K562 (cell line): ENCODE data around the gene RBKS. TPM values are rescaled to one million over a fixed set of nuclear protein-coding genes. Genes with fewer than 3 reads are reported as not detected.

Experiments
- ATAC-seq: fragments of 200-7000 bp; cut with Tn5 transposase; 3 replicates; pipeline ENCODE4 v1.9.1; 2020; ENCODE audit warnings: moderate library complexity
- BruUV-seq: library from RNA; stranded (reverse); fragments of 400-500 nt; replicated peaks from 2 replicates; lab custom pipeline; 2021; lab: Mats Ljungman, UMichigan
- CTCF ChIA-PET: fragments of 300-600 bp; formaldehyde crosslinking; extraction: SDS; loops from one replicate; lab custom pipeline; 2021; ENCODE audit warnings: low intra/inter-chr PET ratio; lab: Yijun Ruan, JAX
- POLR2A ChIA-PET: fragments of 300-600, 350-650 bp; sonication (Branson Sonifier 250); formaldehyde crosslinking; extraction: SDS; loops from one replicate; lab custom pipeline; 2021; ENCODE audit warnings: antibody characterized with exemption, inconsistent platforms; lab: Yijun Ruan, JAX
- DNase-seq, 4 experiments: peaks; one replicate each; pipeline versions ENCODE4 v3.0.0 to v3.0.0-alpha.2; 2011 to 2018; ENCODE audit warnings: low spot score in 3 of 4, mixed read lengths in 3 of 4; ENCODE audit errors: extremely low read depth in 1 of 4
- FAIRE-seq: peaks from 2 replicates; lab custom pipeline; 2011; peaks lifted over from hg19 to GRCh38; lab: Jason Lieb, UNC
- H2AFZ ChIP-seq: 2 replicates; pipeline ENCODE4 v1.6.0; 2011; ENCODE audit warnings: low read depth, low read length, control low read depth, inconsistent platforms
- H3K27ac ChIP-seq: fragments of 200-600 bp; 3 replicates; pipeline ENCODE4 v1.8.0; 2011; ENCODE audit warnings: low read depth, mild to moderate bottlenecking, control low read depth, inconsistent platforms, low read length, moderate library complexity, mixed read lengths; ENCODE audit errors: extremely low read depth
- H3K27me3 ChIP-seq, 2 experiments: fragments of 300-600 bp in 1 of 2; 2 replicates in 1 of 2; 3 replicates in 1 of 2; pipeline versions ENCODE4 v1.6.0 to v1.8.0; 2011; ENCODE audit warnings: inconsistent platforms in 2 of 2, low read length in 2 of 2, mild to moderate bottlenecking in 1 of 2, mixed read lengths in 1 of 2, moderate library complexity in 1 of 2; ENCODE audit not compliant: control insufficient read depth in 2 of 2, insufficient read depth in 2 of 2
- H3K36me3 ChIP-seq: fragments of 300-600 bp; 3 replicates; pipeline ENCODE4 v1.8.0; 2011; ENCODE audit warnings: mild to moderate bottlenecking, low read length, inconsistent platforms; ENCODE audit not compliant: control insufficient read depth, insufficient read depth
- H3K4me1 ChIP-seq, 2 experiments: fragments of 200-600 bp in 1 of 2; replicated peaks in 1 of 2; 2 replicates in 1 of 2; 3 replicates in 1 of 2; pipeline versions ENCODE4 v1.5.1 to v1.8.0; 2011; ENCODE audit warnings: inconsistent platforms in 2 of 2, low read length in 2 of 2, mild to moderate bottlenecking in 1 of 2, mixed read lengths in 1 of 2, moderate library complexity in 1 of 2; ENCODE audit not compliant: control insufficient read depth in 2 of 2, insufficient read depth in 2 of 2
- H3K4me2 ChIP-seq: 2 replicates; pipeline ENCODE4 v1.6.1; 2011; ENCODE audit warnings: low read length, control low read depth, inconsistent platforms, mixed read lengths; ENCODE audit not compliant: insufficient read depth
- H3K4me3 ChIP-seq: fragments of 200-600 bp; sonication (generic), shearing (Covaris generic); 2 replicates; pipeline ENCODE4 v1.5.1; 2016; ENCODE audit warnings: control low read depth, inconsistent platforms
- H3K79me2 ChIP-seq: fragments of 200-600 bp; 3 replicates; pipeline ENCODE4 v1.8.0; 2011; ENCODE audit warnings: low read length, inconsistent platforms; ENCODE audit not compliant: control insufficient read depth, insufficient read depth
- H3K9ac ChIP-seq, 2 experiments: 2 replicates each; pipeline versions ENCODE4 v1.6.0 to v1.6.1; 2011; ENCODE audit warnings: low read depth in 2 of 2, low read length in 2 of 2, control low read depth in 1 of 2, inconsistent platforms in 1 of 2, mild to moderate bottlenecking in 1 of 2, mixed read lengths in 1 of 2; ENCODE audit not compliant: insufficient read depth in 1 of 2
- H3K9me1 ChIP-seq: one replicate; pipeline ENCODE4 v1.6.0; 2011; ENCODE audit warnings: inconsistent platforms, mild to moderate bottlenecking, low read length, moderate library complexity; ENCODE audit not compliant: control insufficient read depth, insufficient read depth
- H3K9me3 ChIP-seq: replicated peaks from 2 replicates; pipeline ENCODE4 v1.5.1; 2011; ENCODE audit warnings: low read depth, low read length, inconsistent platforms; ENCODE audit not compliant: control insufficient read depth, insufficient read depth
- H4K20me1 ChIP-seq: replicated peaks from 2 replicates; pipeline ENCODE4 v1.6.1; 2011; ENCODE audit warnings: low read length, inconsistent platforms, mixed read lengths; ENCODE audit not compliant: control insufficient read depth, insufficient read depth
- ATF3 ChIP-seq, 2 experiments: fragments of 450-650 bp in 1 of 2; sonication (generic) in 1 of 2; formaldehyde crosslinking in 1 of 2; IDR thresholded peaks in 1 of 2; conservative IDR thresholded peaks in 1 of 2; 2 replicates each; pipeline versions ENCODE4 v1.6.1 to v1.8.1; 2016 to 2023; ENCODE audit warnings: mild to moderate bottlenecking in 2 of 2, moderate library complexity in 2 of 2, inconsistent platforms in 1 of 2, missing genetic modification reagents in 1 of 2
- ATF4 ChIP-seq: fragments of 450-650 bp; formaldehyde crosslinking; IDR thresholded peaks from 2 replicates; pipeline ENCODE4 v1.4.0; 2022; ENCODE audit warnings: mild to moderate bottlenecking, moderate library complexity
- CHD1 ChIP-seq: fragments of 200-600 bp; sonication (generic); IDR thresholded peaks from one replicate; pipeline ENCODE4 v1.6.1; 2012; ENCODE audit warnings: mild to moderate bottlenecking, moderate library complexity, low read length, inconsistent platforms
- HSF4 ChIP-seq: fragments of 250-450 bp; sonication (Bioruptor Pico); IDR thresholded peaks from 2 replicates; pipeline ENCODE4 v2.1.2; 2022; ENCODE audit warnings: mild to moderate bottlenecking, moderate library complexity, borderline replicate concordance
- NEUROD1 ChIP-seq: fragments of 150-350 bp; IDR thresholded peaks from 2 replicates; pipeline ENCODE4 v1.6.1; 2014; ENCODE audit warnings: borderline replicate concordance, low read length, low read depth; ENCODE audit not compliant: partially characterized antibody
- PHB ChIP-seq: fragments of 250-450 bp; sonication (Bioruptor Pico); IDR thresholded peaks from 2 replicates; pipeline ENCODE4 v1.5.0; 2021
- TEAD4 ChIP-seq, 2 experiments: sonication (generic) in 1 of 2; formaldehyde crosslinking in 1 of 2; IDR thresholded peaks; 2 replicates each; pipeline versions ENCODE4 v1.6.1 to v1.8.0; 2012 to 2022; ENCODE audit warnings: borderline replicate concordance in 1 of 2, inconsistent platforms in 1 of 2, low read length in 1 of 2, mild to moderate bottlenecking in 1 of 2, missing genetic modification reagents in 1 of 2
- ZNF146 ChIP-seq: IDR thresholded peaks from one replicate; pipeline ENCODE4 v1.6.1; 2018; ENCODE audit warnings: missing compliant biosample characterization; ENCODE audit not compliant: unreplicated experiment
- ZNF561 ChIP-seq: fragments of 450-650 bp; formaldehyde crosslinking; conservative IDR thresholded peaks from 2 replicates; pipeline ENCODE4 v1.4.0; 2020; ENCODE audit warnings: mild to moderate bottlenecking, moderate library complexity
- WGBS: fragments of 100-300 bp; shearing (Covaris generic); methylation state at CpG from one replicate; pipeline ENCODE4 v1.1.6; 2016; ENCODE audit warnings: low coverage, mixed read lengths; ENCODE audit not compliant: insufficient coverage; ENCODE audit errors: missing lambda C conversion rate; 5-methylcytosine and 5-hydroxymethylcytosine counted together
- in situ Hi-C: fragments of 300-500 bp; cut with MboI; formaldehyde crosslinking; loops from 4 replicates; pipeline ENCODE4 v1.15.0; 2018; ENCODE audit warnings: inconsistent platforms, mixed read lengths
- intact Hi-C: fragments of 100-400 bp; cut with micrococcal nuclease; formaldehyde crosslinking; loops from 2 replicates; pipeline ENCODE4 v1.14.2; 2022
- polyA plus RNA-seq, 8 experiments: library from polyadenylated mRNA; depleted of rRNA in 4 of 8; stranded (reverse) in 5 of 8; unstranded in 3 of 8; fragments of >200 nt; fragmentation: Nextera tagmentation in 2 of 8; fragmentation: Illumina TruSeq in 1 of 8; extraction: Ambion mirVana in 2 of 8; extraction: Trizol in 1 of 8; gene quantifications; 2 replicates each; pipeline versions ENCODE4 v1.2.1 to v1.2.3, GENCODE V29; 2011 to 2014; ENCODE audit warnings: inconsistent platforms in 1 of 8, missing spikeins in 1 of 8
- total RNA-seq, 7 experiments: library from RNA; depleted of rRNA in 6 of 7; stranded (reverse); fragments of >200 nt in 6 of 7; fragmentation: Illumina TruSeq in 2 of 7; extraction: Trizol in 2 of 7; gene quantifications; 2 replicates each; pipeline versions ENCODE4 v1.2.1 to v1.2.3, GENCODE V29; 2011 to 2021; ENCODE audit warnings: low replicate concordance in 1 of 7

The RBKS gene
- total and polyA plus RNA-seq, 9 of the 15 experiments (the other 6 are each of a cell fraction or from before 2014, with no cell fraction given) = 0.06 to 0.39 (median 0.19) TPM

GRCh38 chr2:27857417-27858172, 32.6 kb downstream of the RBKS start:
- no peak overlapping the region for H3K27ac ChIP-seq
- intact Hi-C loops = no loop called here

More at GRCh38 chr2:27857417-27858172, 32.6 kb downstream of the RBKS start:
- in situ Hi-C loops = no loop called here
- Histone ChIP-seq H2AFZ (no peak overlapping the region), H3K4me3 (no peak overlapping the region), H3K27me3 (peaks cover 5 to 17% of the 10 kb centered on the region in 2 experiments; a peak in 2 of 5 replicates), H3K79me2 (no peaks in the 10 kb centered on the region), H3K9ac (no peak overlapping the region), H3K36me3 (no peaks in the 10 kb centered on the region), H4K20me1 (no peaks in the 10 kb centered on the region), H3K4me1 (no peaks in the 10 kb centered on the region), H3K9me1 (no peaks in the 10 kb centered on the region), H3K9me3 (no peaks in the 10 kb centered on the region), H3K4me2 (no peak overlapping the region)
- ATAC-seq (no peak), DNase-seq (no peak), FAIRE-seq (no peak)
- ChIA-PET CTCF (no interaction called here), POLR2A (no interaction called here)
- 5% methylated on average over 4 of the region's 4 CpGs for WGBS
- BruUV-seq = no TSS peak
- no peak for TF ChIP-seq PHB
- TF ChIP-seq ATF3 (IDR thresholded peaks at IDR 0.05) = peak; percentile 45; the same call in 1 of the 2 replicates
- no peak for TF ChIP-seq ATF3 (CRISPR knock-in tag; conservative IDR thresholded peaks at IDR 0.05)
- TF ChIP-seq ZNF146 = peak; percentile 15
- TF ChIP-seq HSF4 (CRISPR knock-in tag) = no peak
- no peak for TF ChIP-seq ZNF561 (CRISPR knock-in tag)
- no peak for TF ChIP-seq TEAD4 (IDR thresholded peaks at IDR 0.05; ENCODE audit: low read length)
- TF ChIP-seq TEAD4 (CRISPR knock-in tag; IDR thresholded peaks at IDR 0.05; ENCODE audit: borderline replicate concordance) = no peak
- no peak for TF ChIP-seq CHD1
- no peak for TF ChIP-seq ATF4 (CRISPR knock-in tag)
- TF ChIP-seq NEUROD1 = no peak
